GM15510 (cell line): ENCODE data around the gene ATF7IP2.

Experiments
- POLR2A ChIP-seq: IDR thresholded peaks from 3 replicates; pipeline ENCODE4 v1.6.1; 2011; ENCODE audit warnings: borderline replicate concordance; ENCODE audit not compliant: insufficient read length; ENCODE audit errors: extremely low read depth

ATF7IP2 gene

GRCh38 chr16:10519929-10520868 lies 134.3 kb downstream of the ATF7IP2 start:
- TF ChIP-seq POLR2A = no peak

- TF ChIP-seq POLR2A = no peak
Measured at GRCh38 chr16:10520869-10521578, 135.2 kb downstream of the ATF7IP2 start.

DNA sequence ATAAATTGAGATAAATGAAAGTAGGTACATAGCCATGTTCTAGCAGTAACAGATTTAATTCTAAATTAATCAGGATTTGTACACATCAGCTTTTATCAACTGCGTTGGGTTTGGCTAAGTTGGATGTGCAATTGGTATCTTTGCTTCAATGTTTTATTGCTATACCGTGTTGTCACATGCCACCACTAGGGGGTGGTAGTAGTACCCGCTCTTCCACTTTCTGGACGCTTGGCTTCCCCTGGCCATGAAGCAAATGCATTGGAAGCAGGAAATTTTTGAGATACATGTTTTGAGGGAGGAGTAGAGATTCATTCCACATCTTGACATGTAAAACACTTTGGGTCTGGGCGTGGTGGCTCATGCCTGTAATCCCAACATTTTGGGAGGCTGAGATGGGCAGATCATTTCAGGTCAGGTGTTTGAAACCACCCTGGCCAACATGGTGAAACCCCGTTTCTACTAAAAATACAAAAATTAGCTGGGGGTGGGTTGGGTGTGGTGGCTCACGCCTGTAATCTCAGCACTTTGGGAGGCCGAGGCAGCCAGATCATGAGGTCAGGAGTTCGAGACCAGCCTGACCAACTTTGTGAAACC lies 135.9 kb downstream of the ATF7IP2 start:
- TF ChIP-seq POLR2A = no peak

- no peak for TF ChIP-seq POLR2A
Measured at GRCh38 chr16:10522966-10523365, 137.1 kb downstream of the ATF7IP2 start.

GRCh38 chr16:10525214-10525825 lies 139.5 kb downstream of the ATF7IP2 start:
- no peak for TF ChIP-seq POLR2A

DNA sequence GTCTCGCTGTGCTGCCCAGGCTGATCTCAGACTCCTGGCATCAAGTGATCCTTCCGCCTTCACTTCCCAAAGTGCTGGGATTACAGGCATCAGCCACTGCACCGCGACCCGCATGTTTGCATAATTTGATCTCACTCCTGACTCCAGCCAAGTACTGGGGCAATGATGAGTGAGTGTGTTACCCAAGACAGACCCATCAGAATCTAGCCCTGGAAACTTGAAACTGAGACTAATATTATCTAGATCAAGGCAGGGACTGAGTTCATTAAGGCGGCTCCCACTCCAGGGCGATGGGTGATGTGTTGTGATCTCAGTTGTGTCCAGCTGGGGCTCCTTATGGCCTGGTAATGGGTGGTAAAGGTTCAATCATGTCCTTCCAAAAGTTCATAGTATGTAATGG lies 141.1 kb downstream of the ATF7IP2 start:
- no peak for TF ChIP-seq POLR2A

GRCh38 chr16:10528635-10529034 lies 142.8 kb downstream of the ATF7IP2 start:
- no peak for TF ChIP-seq POLR2A

- TF ChIP-seq POLR2A = no peak
Measured at GRCh38 chr16:10529895-10530669, 144.2 kb downstream of the ATF7IP2 start.

- no peak for TF ChIP-seq POLR2A
Measured at GRCh38 chr16:10530685-10531084, 144.8 kb downstream of the ATF7IP2 start.

DNA sequence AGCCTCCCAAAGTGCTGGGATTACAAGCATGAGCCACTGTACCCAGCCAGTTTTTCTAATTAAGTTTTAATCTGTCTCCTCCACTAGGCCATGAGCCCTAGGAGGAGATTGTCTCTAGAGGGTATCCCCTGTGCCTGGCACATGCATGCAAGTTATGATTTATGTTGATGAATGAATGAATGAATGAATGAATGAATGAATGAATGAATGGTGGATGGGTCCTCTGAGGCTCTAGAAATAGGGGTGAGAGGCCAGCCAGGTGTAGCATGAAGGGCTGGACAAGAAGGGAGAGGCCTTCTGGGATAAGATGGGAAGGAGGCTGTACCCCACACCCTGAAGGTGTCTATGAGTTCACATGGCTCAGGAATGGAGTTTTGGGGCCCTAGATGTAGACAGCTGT lies 145.7 kb downstream of the ATF7IP2 start:
- TF ChIP-seq POLR2A = no peak
